IMR-90 (cell line): ENCODE measurements around the gene SGSH. TPM values are rescaled to one million over a fixed set of nuclear protein-coding genes. Genes with fewer than 3 reads are reported as not detected.
A peak's percentile ranks its signal among the peaks of the same experiment; 100 is the strongest.

ENCODE experiments used
- ATAC-seq: fragments of 200-7000 bp; cut with Tn5 transposase; 2 replicates; pipeline ENCODE4 v1.9.1; 2020; ENCODE audit warnings: low read depth, mild to moderate bottlenecking, moderate library complexity
- BruUV-seq: library from RNA; stranded (reverse); fragments of 400-500 nt; replicated peaks from 2 replicates; lab custom pipeline; 2021; lab: Mats Ljungman, UMichigan
- CTCF ChIA-PET: fragments of 300-600 bp; formaldehyde crosslinking; extraction: SDS; loops from one replicate; lab custom pipeline; 2021; ENCODE audit warnings: antibody characterized with exemption; lab: Yijun Ruan, JAX
- POLR2A ChIA-PET: fragments of 300-600 bp; sonication (Branson Sonifier 250); formaldehyde crosslinking; loops from one replicate; lab custom pipeline; 2022; ENCODE audit warnings: antibody characterized with exemption; ENCODE audit not compliant: unreplicated experiment; lab: Charles Lee
- DNase-seq: peaks from one replicate; pipeline ENCODE4 v3.0.0; 2013
- H2AFZ ChIP-seq: replicated peaks from 2 replicates; pipeline ENCODE3; 2013; ENCODE audit warnings: low read length, mild to moderate bottlenecking; ENCODE audit not compliant: poor library complexity
- H2AK5ac ChIP-seq: 2 replicates; pipeline ENCODE4 v1.6.1; 2013; ENCODE audit warnings: low read depth, low read length, inconsistent platforms
- H2AK9ac ChIP-seq: replicated peaks from 2 replicates; pipeline ENCODE3; 2013; ENCODE audit warnings: mild to moderate bottlenecking, low read depth, low read length, moderate library complexity; ENCODE audit not compliant: poor library complexity
- H2BK120ac ChIP-seq: 2 replicates; pipeline ENCODE4 v1.6.1; 2013; ENCODE audit warnings: low read depth, low read length, inconsistent platforms
- H2BK15ac ChIP-seq: 3 replicates; pipeline ENCODE4 v1.6.1; 2013; ENCODE audit warnings: low read depth, low read length, inconsistent platforms
- H2BK20ac ChIP-seq: 2 replicates; pipeline ENCODE4 v1.6.1; 2013; ENCODE audit warnings: low read depth, mild to moderate bottlenecking, inconsistent platforms, low read length, moderate library complexity
- H2BK5ac ChIP-seq: 2 replicates; pipeline ENCODE4 v1.6.1; 2013; ENCODE audit warnings: mild to moderate bottlenecking, low read depth, low read length, inconsistent platforms; ENCODE audit not compliant: poor library complexity, severe bottlenecking
- H3K14ac ChIP-seq: replicated peaks from 2 replicates; pipeline ENCODE4 v1.6.1; 2013; ENCODE audit warnings: low read depth, low read length, inconsistent platforms
- H3K18ac ChIP-seq: 2 replicates; pipeline ENCODE4 v1.6.1; 2013; ENCODE audit warnings: low read depth, low read length, control low read depth
- H3K23ac ChIP-seq: 2 replicates; pipeline ENCODE4 v1.6.1; 2013; ENCODE audit warnings: low read depth, low read length, inconsistent platforms
- H3K27ac ChIP-seq: 2 replicates; pipeline ENCODE4 v1.5.1; 2013; ENCODE audit warnings: mild to moderate bottlenecking, control low read depth, low read length; ENCODE audit not compliant: insufficient read depth
- H3K27me3 ChIP-seq: 2 replicates; pipeline ENCODE4 v1.6.1; 2013; ENCODE audit warnings: low read length; ENCODE audit not compliant: control insufficient read depth, insufficient read depth
- H3K36me3 ChIP-seq: 2 replicates; pipeline ENCODE4 v1.6.1; 2013; ENCODE audit warnings: low read length, mixed read lengths; ENCODE audit not compliant: control insufficient read depth, insufficient read depth
- H3K4ac ChIP-seq: 2 replicates; pipeline ENCODE4 v1.6.1; 2013; ENCODE audit warnings: low read depth, low read length, inconsistent platforms
- H3K4me1 ChIP-seq: 2 replicates; pipeline ENCODE4 v1.6.1; 2013; ENCODE audit warnings: low read length, mixed read lengths; ENCODE audit not compliant: control insufficient read depth, insufficient read depth
- H3K4me2 ChIP-seq: 2 replicates; pipeline ENCODE4 v1.6.1; 2013; ENCODE audit warnings: low read depth, mild to moderate bottlenecking, control low read depth, low read length, moderate library complexity
- H3K4me3 ChIP-seq: 2 replicates; pipeline ENCODE4 v1.5.1; 2013; ENCODE audit warnings: low read depth, mild to moderate bottlenecking, control low read depth, low read length, moderate library complexity; ENCODE audit not compliant: insufficient read depth
- H3K56ac ChIP-seq: 2 replicates; pipeline ENCODE4 v1.6.1; 2013; ENCODE audit warnings: low read length, inconsistent platforms; ENCODE audit not compliant: insufficient read depth; ENCODE audit errors: extremely low read depth
- H3K79me1 ChIP-seq, 2 experiments: 2 replicates each; pipeline ENCODE4 v1.6.1; 2013; ENCODE audit warnings: low read length in 2 of 2, inconsistent platforms in 1 of 2, low read depth in 1 of 2
- H3K9ac ChIP-seq: 2 replicates; pipeline ENCODE4 v1.6.1; 2013; ENCODE audit warnings: low read depth, low read length, control low read depth
- H3K9me1 ChIP-seq: 2 replicates; pipeline ENCODE4 v1.6.1; 2013; ENCODE audit warnings: low read length, inconsistent platforms; ENCODE audit not compliant: insufficient read depth
- H3K9me3 ChIP-seq: 2 replicates; pipeline ENCODE4 v1.6.1; 2013; ENCODE audit warnings: low read length; ENCODE audit not compliant: control insufficient read depth, insufficient read depth
- H4K20me1 ChIP-seq: 2 replicates; pipeline ENCODE4 v1.6.1; 2013; ENCODE audit warnings: low read length, inconsistent platforms; ENCODE audit not compliant: insufficient read depth
- H4K5ac ChIP-seq: 2 replicates; pipeline ENCODE4 v1.6.1; 2013; ENCODE audit warnings: mild to moderate bottlenecking, low read depth, low read length, control low read depth
- H4K8ac ChIP-seq, 2 experiments: 2 replicates each; pipeline ENCODE4 v1.6.1; 2013; ENCODE audit warnings: low read depth in 2 of 2, low read length in 2 of 2, control low read depth in 1 of 2, inconsistent platforms in 1 of 2
- H4K91ac ChIP-seq: 2 replicates; pipeline ENCODE4 v1.6.1; 2013; ENCODE audit warnings: low read depth, low read length, inconsistent platforms; ENCODE audit not compliant: insufficient read depth
- BHLHE40 ChIP-seq: fragments of 150-350 bp; IDR thresholded peaks from 2 replicates; pipeline ENCODE4 v1.6.1; 2016; ENCODE audit warnings: mild to moderate bottlenecking, low read depth, low read length
- CEBPB ChIP-seq: IDR thresholded peaks from 2 replicates; pipeline ENCODE4 v1.6.1; 2012; ENCODE audit warnings: low read depth, low read length, improper control_type of control experiment
- CHD1 ChIP-seq: IDR thresholded peaks from 2 replicates; pipeline ENCODE4 v1.6.1; 2012; ENCODE audit warnings: low read depth, low read length, improper control_type of control experiment
- CTCF ChIP-seq: conservative IDR thresholded peaks from 2 replicates; pipeline ENCODE4 v1.5.1; 2012; ENCODE audit warnings: mild to moderate bottlenecking, low read depth, low read length, improper control_type of control experiment
- ELK1 ChIP-seq: fragments of 150-350 bp; IDR thresholded peaks from 2 replicates; pipeline ENCODE4 v1.6.1; 2016; ENCODE audit warnings: low read depth, mild to moderate bottlenecking, low read length, moderate library complexity, borderline replicate concordance
- FOS ChIP-seq: fragments of 150-350 bp; IDR thresholded peaks from 2 replicates; pipeline ENCODE4 v1.6.1; 2016; ENCODE audit warnings: low read depth, low read length
- MAZ ChIP-seq: IDR thresholded peaks from 2 replicates; pipeline ENCODE4 v1.6.1; 2012; ENCODE audit warnings: low read depth, mild to moderate bottlenecking, low read length, improper control_type of control experiment, moderate library complexity, borderline replicate concordance
- MXI1 ChIP-seq: IDR thresholded peaks from 2 replicates; pipeline ENCODE4 v1.6.1; 2012; ENCODE audit warnings: low read depth, mild to moderate bottlenecking, low read length, moderate library complexity, borderline replicate concordance
- POLR2A ChIP-seq: IDR thresholded peaks from 2 replicates; pipeline ENCODE4 v1.6.1; 2012; ENCODE audit warnings: mild to moderate bottlenecking, low read depth, low read length
- RAD21 ChIP-seq: IDR thresholded peaks from 2 replicates; pipeline ENCODE4 v1.6.1; 2012; ENCODE audit warnings: low read length, improper control_type of control experiment
- USF2 ChIP-seq: fragments of 150-350 bp; IDR thresholded peaks from 2 replicates; pipeline ENCODE4 v1.6.1; 2017; ENCODE audit warnings: mild to moderate bottlenecking, antibody characterized with exemption, low read length, low read depth
- WGBS, 2 experiments: methylation state at CpG; one replicate each; pipeline versions ENCODE4 v1.1.5 to v1.1.7; 2013; ENCODE audit warnings: missing lambda C conversion rate in 2 of 2; ENCODE audit not compliant: insufficient read length in 1 of 2; ENCODE audit errors: extremely low coverage in 2 of 2; 5-methylcytosine and 5-hydroxymethylcytosine counted together
- dilution Hi-C: fragments of 300-500 bp; cut with HindIII; formaldehyde crosslinking; loops from one replicate; pipeline ENCODE4 v1.14.3; 2018; ENCODE audit warnings: low sequenced_read_pairs; ENCODE audit not compliant: unreplicated experiment
- in situ Hi-C: fragments of 300-500 bp; cut with MboI; formaldehyde crosslinking; loops from 3 replicates; pipeline ENCODE4 v1.14.3; 2019; ENCODE audit warnings: low sequenced_read_pairs, inconsistent platforms, mixed read lengths
- intact Hi-C: fragments of 100-400 bp; cut with micrococcal nuclease; formaldehyde crosslinking; loops from 2 replicates; pipeline ENCODE4 v1.10.0; 2022
- polyA plus RNA-seq, 3 experiments: library from polyadenylated mRNA; depleted of rRNA; stranded (reverse); fragments of >200 nt; gene quantifications; 2 replicates each; pipeline ENCODE4 v1.2.3, GENCODE V29; 2012; ENCODE audit warnings: low replicate concordance in 1 of 3
- total RNA-seq: library from RNA; depleted of rRNA; stranded (reverse); fragments of >200 nt; gene quantifications from 2 replicates; pipeline ENCODE4 v1.2.3, GENCODE V29; 2012

SGSH gene
- total and polyA plus RNA-seq, 2 of the 4 experiments (the other 2 are of a cell fraction) = 3.0 to 41.5 TPM

GRCh38 chr17:80253631-80254395, 33.7 kb upstream of the SGSH start (continued):
- TF ChIP-seq ELK1 (no peak), USF2 (no peak)

- Histone ChIP-seq H2AFZ (no peak overlapping the region), H3K4me3 (no peak overlapping the region), H3K56ac (no peak overlapping the region), H3K18ac (no peak overlapping the region), H2AK9ac (no peak overlapping the region), H3K4me2 (no peak overlapping the region), H4K20me1 (no peaks in the 10 kb centered on the region), H3K9me1 (peaks cover 6% of the 10 kb centered on the region; the same call in 1 of the 2 replicates), H3K23ac (no peak overlapping the region), H3K4me1 (peaks cover 8% of the 10 kb centered on the region), H4K8ac (no peak overlapping the region), H3K36me3 (peaks cover 24% of the 10 kb centered on the region), H2BK120ac (peak overlapping the region; percentile 48), H3K27ac (no peak overlapping the region), H3K4ac (no peak overlapping the region), H4K91ac (no peak overlapping the region), H3K9ac (no peak overlapping the region), H2BK15ac (no peak overlapping the region), H2AK5ac (no peak overlapping the region), H3K14ac (no peak overlapping the region), H2BK20ac (peak overlapping the region; percentile 46), H3K27me3 (no peaks in the 10 kb centered on the region), H2BK5ac (no peak overlapping the region), H3K79me1 (no peaks in the 10 kb centered on the region), H4K5ac (no peak overlapping the region), H3K9me3 (no peaks in the 10 kb centered on the region)
- no TSS peak for BruUV-seq
- ChIA-PET CTCF (no interaction called here), POLR2A (no interaction called here)
- WGBS, 2 experiments = 51% methylated on average over 5 of the region's 13 CpGs; no CpG with 5 or more reads in 1 of the 2 experiments
- DNase-seq (no peak), ATAC-seq (no peak)
- intact Hi-C loops = loop anchor here (10.0 kb wide), 1 partner anchor 168 kb away; no protein-coding TSS in a partner anchor
- dilution Hi-C loops = no loop called here
- in situ Hi-C loops = no loop called here
- TF ChIP-seq CTCF = peak; percentile 27
- TF ChIP-seq CHD1 = no peak
- TF ChIP-seq MAZ = no peak
- no peak for TF ChIP-seq CEBPB
- TF ChIP-seq USF2 = no peak
- TF ChIP-seq BHLHE40 = no peak
- 0 out of 2 replicates have a peak, but pooled peaks have one; percentile 8 for TF ChIP-seq RAD21
- no peak for TF ChIP-seq MXI1
- no peak for TF ChIP-seq POLR2A
- no peak for TF ChIP-seq FOS
These were observed 32.7 kb upstream of the SGSH start for GRCh38 chr17:80252871-80253270.
